ENCODE data around the gene AHR.

The AHR gene

GRCh38 chr7:17297243-17297642, 1.2 kb upstream of the AHR start:
- Histone ChIP-seq H3K4me3 (ENCODE audit: low read length) (no peak overlapping the region), H2AFZ (ENCODE audit: low read length) (peak overlapping the region; percentile 100; the same call in 1 of the 2 replicates), H3K9me3 (replicated peaks; ENCODE audit: insufficient read depth, low read length) (no peaks in the 10 kb centered on the region), H3K4me2 (ENCODE audit: low read depth, low read length) (no peak overlapping the region), H3K9ac (ENCODE audit: low read length) (no peak overlapping the region), H3K36me3 (replicated peaks; ENCODE audit: insufficient read depth, low read length) (no peaks in the 10 kb centered on the region), H4K20me1 (ENCODE audit: insufficient read depth, low read length) (no peaks in the 10 kb centered on the region), H3K27ac (ENCODE audit: low read length) (no peak overlapping the region), H3F3A (ENCODE audit: insufficient read depth, low read length) (peaks cover 3% of the 10 kb centered on the region; the same call in 1 of the 2 replicates), H3K27me3 (replicated peaks; ENCODE audit: insufficient read depth, low read length) (no peaks in the 10 kb centered on the region), H3K79me2 (ENCODE audit: low read length) (peaks cover 17% of the 10 kb centered on the region), H3K4me1 (ENCODE audit: low read length) (0 out of 2 replicates have a peak, but pooled peaks cover 5% of the 10 kb centered on the region), H3K9me2 (replicated peaks; ENCODE audit: insufficient read depth, low read length) (no peaks in the 10 kb centered on the region)
- no peak for TF ChIP-seq CTCF (IDR thresholded peaks at IDR 0.05; ENCODE audit: low read length)
- TF ChIP-seq EZH2phosphoT487 (IDR thresholded peaks at IDR 0.05; ENCODE audit: low read length), result no peak
- TF ChIP-seq EZH2 (optimal IDR thresholded peaks at IDR 0.05; ENCODE audit: low read depth, low read length), result no peak
- DNase-seq, result no peak

GRCh38 chr7:17298840-17299482, 509 bp downstream of the AHR start:
- Histone ChIP-seq H3K79me2 (ENCODE audit: low read length) (peaks cover 28% of the 10 kb centered on the region), H3K9me3 (replicated peaks; ENCODE audit: insufficient read depth, low read length) (no peaks in the 10 kb centered on the region), H3F3A (ENCODE audit: insufficient read depth, low read length) (peaks cover 5% of the 10 kb centered on the region; the same call in 1 of the 2 replicates), H2AFZ (ENCODE audit: low read length) (peak overlapping the region; percentile 93), H3K4me3 (ENCODE audit: low read length) (peak overlapping the region; percentile 89), H3K4me2 (ENCODE audit: low read depth, low read length) (peak overlapping the region; percentile 53), H3K9ac (ENCODE audit: low read length) (peak overlapping the region; percentile 75), H3K27me3 (replicated peaks; ENCODE audit: insufficient read depth, low read length) (no peaks in the 10 kb centered on the region), H3K9me2 (replicated peaks; ENCODE audit: insufficient read depth, low read length) (no peaks in the 10 kb centered on the region), H3K27ac (ENCODE audit: low read length) (peak overlapping the region; percentile 70; the same call in 1 of the 2 replicates), H4K20me1 (ENCODE audit: insufficient read depth, low read length) (no peaks in the 10 kb centered on the region), H3K4me1 (ENCODE audit: low read length) (0 out of 2 replicates have a peak, but pooled peaks cover 5% of the 10 kb centered on the region), H3K36me3 (replicated peaks; ENCODE audit: insufficient read depth, low read length) (no peaks in the 10 kb centered on the region)
- peak; percentile 56 for DNase-seq
- no peak for TF ChIP-seq EZH2 (optimal IDR thresholded peaks at IDR 0.05; ENCODE audit: low read depth, low read length)
- no peak for TF ChIP-seq CTCF (IDR thresholded peaks at IDR 0.05; ENCODE audit: low read length)
- TF ChIP-seq EZH2phosphoT487 (IDR thresholded peaks at IDR 0.05; ENCODE audit: low read length), result no peak

DNA sequence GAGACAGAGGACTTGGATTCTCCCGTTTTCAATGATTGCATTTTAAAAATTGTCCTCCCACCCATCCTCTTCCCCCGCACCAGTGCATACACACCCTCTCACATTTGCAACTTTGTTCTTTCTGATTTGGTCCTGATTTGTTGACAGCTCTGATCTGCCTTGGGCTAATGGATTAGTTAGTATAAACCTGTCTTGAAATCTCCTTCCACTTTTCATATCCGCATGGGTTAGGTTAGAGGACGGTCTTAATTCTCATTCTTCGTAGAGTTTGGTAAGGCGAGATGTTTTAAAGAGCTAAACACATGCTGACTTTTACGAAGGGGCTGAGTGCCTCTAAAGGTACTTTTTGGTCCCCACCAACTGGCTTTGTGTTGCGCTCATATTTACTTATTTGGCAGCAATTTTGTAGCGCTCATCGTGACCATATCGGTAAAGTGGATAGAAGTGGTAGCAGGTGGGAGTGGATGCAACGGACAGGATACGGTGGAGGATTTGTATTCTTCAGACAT, 1.1 kb downstream of the AHR start:
- H3K9me2 ChIP-seq (replicated peaks; ENCODE audit: insufficient read depth, low read length), result no peaks in the 10 kb centered on the region
- H3K27me3 ChIP-seq (replicated peaks; ENCODE audit: insufficient read depth, low read length), result no peaks in the 10 kb centered on the region
- H3K79me2 ChIP-seq (ENCODE audit: low read length), result peaks cover 34% of the 10 kb centered on the region
- peak overlapping the region; percentile 93 for H2AFZ ChIP-seq (ENCODE audit: low read length)
- peaks cover 5% of the 10 kb centered on the region; the same call in 1 of the 2 replicates for H3F3A ChIP-seq (ENCODE audit: insufficient read depth, low read length)
- TF ChIP-seq CTCF (IDR thresholded peaks at IDR 0.05; ENCODE audit: low read length) (no peak), EZH2 (optimal IDR thresholded peaks at IDR 0.05; ENCODE audit: low read depth, low read length) (no peak), EZH2phosphoT487 (IDR thresholded peaks at IDR 0.05; ENCODE audit: low read length) (no peak)
- H3K4me3 ChIP-seq (ENCODE audit: low read length), result peak overlapping the region; percentile 89
- no peaks in the 10 kb centered on the region for H3K9me3 ChIP-seq (replicated peaks; ENCODE audit: insufficient read depth, low read length)
- 0 out of 2 replicates have a peak, but pooled peaks cover 5% of the 10 kb centered on the region for H3K4me1 ChIP-seq (ENCODE audit: low read length)
- H3K27ac ChIP-seq (ENCODE audit: low read length), result peak overlapping the region; percentile 70; the same call in 1 of the 2 replicates
- no peaks in the 10 kb centered on the region for H3K36me3 ChIP-seq (replicated peaks; ENCODE audit: insufficient read depth, low read length)
- peak overlapping the region; percentile 75 for H3K9ac ChIP-seq (ENCODE audit: low read length)
- H3K4me2 ChIP-seq (ENCODE audit: low read depth, low read length), result peak overlapping the region; percentile 53
- H4K20me1 ChIP-seq (ENCODE audit: insufficient read depth, low read length), result no peaks in the 10 kb centered on the region
- DNase-seq, result peak; percentile 34

All from MM.1S (cell line).